GM19455 (cell line): ENCODE data around the gene ZMIZ1.

Experiments
- ATAC-seq: cut with Tn5 transposase; IDR thresholded peaks from one replicate; pipeline ENCODE4 v1.9.1; 2021; ENCODE audit not compliant: unreplicated experiment

Gene ZMIZ1

DNA sequence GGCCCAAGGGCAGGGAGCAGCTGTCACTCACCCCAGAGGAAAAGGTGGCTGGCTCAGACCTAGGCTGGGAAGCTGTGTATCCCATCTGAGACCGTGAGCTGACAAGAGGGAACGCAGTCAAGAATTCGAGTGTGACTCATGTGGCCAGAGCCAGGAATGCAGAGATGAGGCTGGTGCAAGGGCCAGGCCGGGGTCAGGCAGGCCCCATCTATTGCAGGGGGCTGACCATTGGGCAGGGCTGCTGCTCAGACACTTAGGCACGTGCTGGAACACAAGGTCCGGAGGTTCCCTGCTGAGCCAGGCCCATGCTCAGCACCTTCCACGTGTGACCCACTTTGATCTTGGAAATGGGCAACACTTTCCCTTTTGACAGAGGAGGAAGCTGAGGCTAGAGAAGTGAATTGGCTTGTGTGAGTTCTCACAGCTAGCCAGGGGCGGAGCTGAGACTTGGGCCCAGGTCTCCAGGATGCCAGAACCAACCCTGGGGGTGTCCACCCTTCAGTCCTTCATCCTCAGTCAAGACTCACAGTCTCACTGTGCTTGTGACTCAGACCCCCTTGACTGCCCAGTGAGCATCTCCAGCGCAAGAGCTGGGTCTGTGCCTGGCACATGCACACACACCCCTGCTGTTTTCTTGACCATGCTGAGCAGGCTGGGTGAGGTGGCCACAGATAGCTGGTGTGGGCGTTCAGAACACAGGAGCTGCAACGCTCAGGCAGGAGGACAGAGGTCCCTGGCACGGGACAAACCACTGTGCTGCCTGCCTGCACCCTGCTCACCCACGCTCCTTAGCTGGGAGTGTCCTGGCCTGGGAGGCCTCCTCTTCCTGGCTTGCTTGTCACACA is 230.9 kb downstream of the ZMIZ1 start:
- no peak for ATAC-seq

GRCh38 chr10:79300711-79301110 is 231.9 kb downstream of the ZMIZ1 start:
- no peak for ATAC-seq

GRCh38 chr10:79301754-79302530 is 233.2 kb downstream of the ZMIZ1 start:
- no peak for ATAC-seq

DNA sequence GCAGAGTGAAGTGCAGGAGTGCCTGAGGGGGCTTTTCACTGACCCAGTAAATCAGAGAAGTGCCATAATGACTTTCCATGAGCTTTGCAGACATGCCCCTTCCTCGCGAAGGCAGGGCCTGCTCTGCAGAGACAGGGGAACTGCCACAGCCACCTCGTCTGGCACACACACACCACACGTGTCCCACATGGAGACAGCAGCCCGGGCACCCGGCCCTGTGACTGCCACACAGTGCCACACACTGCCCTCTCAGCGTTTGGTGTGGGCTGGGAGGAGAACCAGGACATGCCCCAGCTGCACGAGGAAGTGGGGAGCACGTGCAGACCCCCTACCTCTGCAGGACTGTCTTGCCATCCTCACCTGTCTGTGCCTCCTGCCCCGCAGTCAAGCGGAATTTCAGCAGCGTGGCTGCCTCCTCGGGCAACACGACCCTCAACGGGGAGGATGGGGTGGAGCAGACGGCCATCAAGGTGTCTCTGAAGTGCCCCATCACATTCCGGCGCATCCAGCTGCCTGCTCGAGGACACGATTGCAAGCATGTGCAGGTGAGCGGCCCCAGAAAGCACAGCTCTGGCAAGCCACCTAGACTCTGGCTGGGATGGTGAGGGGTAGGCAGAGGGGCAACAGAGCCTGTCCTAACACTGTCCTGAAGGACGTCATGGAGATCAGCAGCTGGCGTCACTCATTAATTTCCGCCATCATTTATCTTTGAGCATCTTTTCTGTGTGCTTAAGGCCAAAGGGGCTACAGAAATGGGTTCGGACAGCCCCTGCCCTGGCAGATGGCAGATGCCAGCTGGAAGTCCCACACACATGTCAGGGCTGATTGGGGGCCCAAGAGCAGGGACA is 235.1 kb downstream of the ZMIZ1 start:
- ATAC-seq, result no peak

GRCh38 chr10:79304479-79305087 is 235.8 kb downstream of the ZMIZ1 start:
- ATAC-seq, result no peak

- no peak for ATAC-seq
These were observed 236.7 kb downstream of the ZMIZ1 start for GRCh38 chr10:79305515-79305914.

DNA sequence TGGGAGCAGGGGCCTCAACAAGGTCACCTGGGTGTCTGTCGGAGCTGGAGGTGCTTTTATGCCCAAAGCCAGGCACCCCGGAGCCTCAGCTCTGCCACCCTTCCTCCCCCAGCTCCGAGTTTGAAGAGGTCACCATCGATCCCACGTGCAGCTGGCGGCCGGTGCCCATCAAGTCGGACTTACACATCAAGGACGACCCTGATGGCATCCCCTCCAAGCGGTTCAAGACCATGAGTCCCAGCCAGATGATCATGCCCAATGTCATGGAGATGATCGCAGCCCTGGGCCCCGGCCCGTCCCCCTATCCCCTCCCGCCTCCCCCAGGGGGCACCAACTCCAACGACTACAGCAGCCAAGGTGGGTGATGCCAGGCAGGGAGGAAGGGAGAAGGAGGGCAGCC is 237.2 kb downstream of the ZMIZ1 start:
- ATAC-seq, result no peak

DNA sequence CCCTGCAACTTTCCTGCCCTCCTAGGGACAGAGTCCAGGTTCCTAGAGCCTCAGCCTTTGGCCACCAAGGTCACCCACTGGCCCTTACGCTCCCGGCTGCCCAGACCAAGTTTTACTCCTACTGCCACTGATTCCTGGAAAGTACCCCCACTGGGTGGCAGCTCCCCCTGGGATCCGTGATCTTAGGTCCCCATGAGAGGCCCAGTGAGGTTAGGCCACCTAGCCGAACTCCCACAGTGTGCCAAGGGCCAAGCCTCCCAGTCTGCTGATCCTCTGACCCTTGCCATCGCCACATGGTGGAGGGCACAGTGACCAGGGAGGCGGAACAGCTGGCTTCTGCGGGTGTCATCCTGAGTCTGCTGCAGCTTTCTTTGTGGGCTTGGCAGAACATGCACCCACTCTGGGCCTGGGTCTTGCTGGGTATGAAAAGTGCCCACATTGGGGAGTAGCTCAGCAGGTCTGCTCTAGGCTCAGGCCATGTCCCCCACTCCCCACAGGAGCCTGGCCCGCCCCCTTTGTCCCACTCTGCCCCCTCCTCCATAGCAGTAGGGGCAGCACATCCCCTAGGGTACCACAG is 238.0 kb downstream of the ZMIZ1 start:
- ATAC-seq, result no peak

DNA sequence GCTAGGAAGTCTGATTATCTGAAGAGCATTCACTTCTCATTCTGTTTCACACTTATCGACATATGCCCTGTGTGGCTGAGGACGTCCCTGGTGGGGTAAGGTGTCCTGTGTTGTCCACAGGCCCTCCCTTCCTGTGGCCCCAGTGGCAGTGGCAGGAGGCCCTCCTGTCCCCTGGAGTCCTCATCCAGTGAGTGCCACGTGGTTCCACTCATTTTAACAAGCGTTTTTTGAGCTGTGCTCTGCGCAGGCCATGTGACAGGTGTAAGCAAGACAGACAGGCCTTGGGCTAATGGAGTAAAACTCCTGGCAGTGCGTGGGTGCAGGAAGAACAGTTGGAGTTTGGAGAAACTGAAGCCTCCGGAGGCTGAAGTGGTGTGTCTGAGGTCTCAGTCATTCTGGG is 239.2 kb downstream of the ZMIZ1 start:
- no peak for ATAC-seq

GRCh38 chr10:79308969-79309665 is 240.4 kb downstream of the ZMIZ1 start:
- no peak for ATAC-seq

DNA sequence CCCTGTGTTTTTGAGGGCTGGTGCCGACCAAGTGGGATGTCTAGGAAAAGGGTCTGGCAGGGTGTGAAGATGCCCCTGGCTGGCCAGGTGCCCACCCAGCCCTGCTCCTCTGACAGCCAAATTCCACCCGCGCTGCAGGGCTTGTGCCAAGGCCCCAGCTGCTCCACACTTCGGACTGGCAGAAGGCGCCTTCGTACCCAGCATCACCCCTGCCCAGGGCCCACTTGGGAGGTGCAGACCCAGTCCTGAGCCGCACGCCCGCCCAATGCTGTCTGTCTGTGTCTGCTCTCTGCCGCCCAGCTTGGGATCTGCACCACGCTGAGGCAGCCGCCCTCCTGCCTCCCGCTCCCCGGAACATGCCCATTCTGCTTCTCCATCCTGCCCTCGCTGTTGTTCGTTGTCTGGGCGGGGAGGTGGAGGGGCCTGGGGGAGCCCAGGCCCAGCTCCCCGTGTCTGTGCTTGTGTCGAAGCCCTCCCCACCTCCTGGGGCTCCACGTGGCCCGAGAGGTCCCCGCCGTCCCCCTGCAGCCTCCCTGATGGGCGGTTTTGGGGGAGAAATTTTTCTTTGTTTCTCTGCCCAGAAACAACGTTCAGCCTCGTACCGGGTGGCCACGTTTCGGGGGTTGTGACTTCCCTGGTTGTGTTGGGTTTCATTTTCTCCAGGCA is 241.6 kb downstream of the ZMIZ1 start:
- no peak for ATAC-seq

- no peak for ATAC-seq
These were observed 242.3 kb downstream of the ZMIZ1 start for GRCh38 chr10:79310911-79311573.

DNA sequence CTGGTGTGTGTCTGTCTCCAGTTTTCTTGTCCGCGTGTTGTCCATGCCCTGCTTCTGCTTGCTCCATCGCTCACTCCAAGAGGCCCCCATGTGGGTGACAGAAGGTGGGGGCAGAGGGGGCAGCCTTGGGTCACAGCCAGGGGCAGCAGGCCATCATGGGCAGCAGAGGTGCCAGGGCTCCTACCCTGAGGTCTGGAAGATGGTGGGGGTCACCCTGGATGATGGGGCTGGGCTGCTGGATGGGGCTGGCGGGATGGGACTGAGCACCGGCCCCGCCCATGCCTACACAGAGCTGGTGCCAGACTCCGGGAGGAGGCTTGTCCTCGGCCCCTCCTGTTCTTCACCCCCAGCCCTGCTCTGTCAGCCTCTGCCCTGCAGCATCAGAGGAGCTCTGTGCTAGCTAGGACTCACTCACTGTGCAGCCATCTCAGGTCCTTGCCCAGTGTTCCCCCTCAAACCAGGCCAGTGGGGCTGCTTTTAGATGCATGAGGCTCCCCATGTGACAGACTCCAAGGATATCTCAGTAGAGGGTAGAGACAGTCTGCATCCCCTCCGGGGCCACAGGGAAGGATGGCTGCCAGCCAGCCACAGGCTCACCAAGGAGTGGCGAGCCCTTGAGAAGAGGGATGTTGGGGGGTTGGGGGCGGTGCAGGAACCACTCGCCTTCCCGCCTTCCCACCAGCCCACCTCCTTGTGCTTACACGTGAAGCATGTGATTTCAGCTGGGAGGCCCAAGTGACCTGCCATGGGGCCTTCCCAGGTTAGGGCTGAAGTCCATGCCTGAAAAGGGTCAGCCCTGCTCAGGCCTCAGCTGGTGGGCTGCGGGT is 243.0 kb downstream of the ZMIZ1 start:
- ATAC-seq, result no peak

DNA sequence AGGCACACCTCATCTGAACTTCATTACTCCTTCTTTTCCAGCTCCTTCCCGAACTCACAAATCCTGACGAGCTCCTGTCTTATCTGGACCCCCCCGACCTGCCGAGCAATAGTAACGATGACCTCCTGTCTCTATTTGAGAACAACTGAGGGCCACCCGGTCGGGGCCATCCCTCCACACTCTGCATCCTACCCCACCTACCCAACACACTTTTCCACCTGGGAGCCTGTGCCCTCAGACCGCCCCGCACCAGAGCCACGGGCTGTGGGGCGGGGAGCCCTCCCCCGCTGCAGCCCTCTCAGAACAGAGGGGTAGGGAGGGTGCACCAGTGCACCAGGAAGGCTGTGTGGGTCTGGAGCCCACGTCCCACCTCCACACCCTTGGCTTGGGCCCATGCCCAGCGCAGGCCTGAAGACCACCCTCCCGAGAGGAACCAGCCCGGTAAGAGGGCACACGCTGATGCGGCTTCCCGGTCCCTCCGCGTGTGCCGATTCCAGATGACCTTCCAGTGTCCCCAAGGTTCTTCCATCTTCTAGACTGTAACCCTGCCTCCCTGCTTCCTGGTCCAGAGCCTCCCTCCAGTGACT is 243.9 kb downstream of the ZMIZ1 start:
- ATAC-seq, result no peak

GRCh38 chr10:79313320-79313719 is 244.6 kb downstream of the ZMIZ1 start:
- ATAC-seq, result no peak

- ATAC-seq, result no peak
These were observed 245.2 kb downstream of the ZMIZ1 start for GRCh38 chr10:79313911-79314439.
